Astrocyte (in vitro differentiated cells and primary cell): ENCODE measurements around the gene MOCS3. TPM values are rescaled to one million over a fixed set of nuclear protein-coding genes. Genes with fewer than 3 reads are reported as not detected.
A peak's percentile ranks its signal among the peaks of the same experiment; 100 is the strongest.

Experiments used
- DNase-seq: peaks from one replicate; pipeline ENCODE4 v3.0.0-alpha.2; 2010; ENCODE audit warnings: low read depth
- FAIRE-seq: peaks from 2 replicates; lab custom pipeline; 2011; peaks lifted over from hg19 to GRCh38; lab: Jason Lieb, UNC
- H2AFZ ChIP-seq: 2 replicates; pipeline ENCODE4 v1.6.0; 2012; ENCODE audit warnings: low read depth, low read length, inconsistent platforms
- H3K27ac ChIP-seq: 2 replicates; pipeline ENCODE4 v1.5.1; 2011; ENCODE audit warnings: low read depth, low read length, inconsistent platforms
- H3K27me3 ChIP-seq: 2 replicates; pipeline ENCODE4 v1.6.0; 2011; ENCODE audit warnings: low read length, inconsistent platforms; ENCODE audit not compliant: insufficient read depth
- H3K36me3 ChIP-seq: 2 replicates; pipeline ENCODE4 v1.5.1; 2011; ENCODE audit warnings: low read length, inconsistent platforms; ENCODE audit not compliant: insufficient read depth
- H3K4me1 ChIP-seq: 2 replicates; pipeline ENCODE4 v1.5.1; 2011; ENCODE audit warnings: low read length, inconsistent platforms; ENCODE audit not compliant: insufficient read depth
- H3K4me2 ChIP-seq: 2 replicates; pipeline ENCODE4 v1.6.0; 2012; ENCODE audit warnings: low read length, inconsistent platforms
- H3K4me3 ChIP-seq: 2 replicates; pipeline ENCODE4 v1.5.1; 2011; ENCODE audit warnings: low read depth, mild to moderate bottlenecking, low read length, inconsistent platforms; ENCODE audit not compliant: insufficient read depth
- H3K79me2 ChIP-seq: 2 replicates; pipeline ENCODE4 v1.6.0; 2012; ENCODE audit warnings: mild to moderate bottlenecking, low read length, inconsistent platforms; ENCODE audit not compliant: insufficient read depth
- H3K9ac ChIP-seq: 2 replicates; pipeline ENCODE4 v1.6.0; 2012; ENCODE audit warnings: mild to moderate bottlenecking, low read length, inconsistent platforms
- H3K9me3 ChIP-seq: 2 replicates; pipeline ENCODE4 v1.5.1; 2012; ENCODE audit warnings: low read depth, mild to moderate bottlenecking, low read length, inconsistent platforms; ENCODE audit not compliant: insufficient read depth
- H4K20me1 ChIP-seq: 2 replicates; pipeline ENCODE4 v1.6.0; 2012; ENCODE audit warnings: low read length, inconsistent platforms; ENCODE audit not compliant: insufficient read depth
- H3K27ac Mint-ChIP-seq: one replicate; pipeline ENCODE4 v1.8.0; 2021; ENCODE audit warnings: mild to moderate bottlenecking, mixed read lengths; ENCODE audit not compliant: unreplicated experiment
- H3K27me3 Mint-ChIP-seq: one replicate; pipeline ENCODE4 v1.8.0; 2021; ENCODE audit warnings: low read depth, mixed read lengths; ENCODE audit not compliant: unreplicated experiment
- H3K36me3 Mint-ChIP-seq: one replicate; pipeline ENCODE4 v1.8.0; 2021; ENCODE audit warnings: low read depth, mixed read lengths; ENCODE audit not compliant: unreplicated experiment
- H3K4me1 Mint-ChIP-seq: one replicate; pipeline ENCODE4 v1.8.0; 2021; ENCODE audit warnings: low read depth, mixed read lengths; ENCODE audit not compliant: unreplicated experiment
- H3K4me3 Mint-ChIP-seq: one replicate; pipeline ENCODE4 v1.8.0; 2021; ENCODE audit warnings: mild to moderate bottlenecking, moderate library complexity, mixed read lengths; ENCODE audit not compliant: unreplicated experiment
- H3K9me3 Mint-ChIP-seq: one replicate; pipeline ENCODE4 v1.8.0; 2021; ENCODE audit warnings: mild to moderate bottlenecking, mixed read lengths; ENCODE audit not compliant: unreplicated experiment
- CTCF ChIP-seq: IDR thresholded peaks from 2 replicates; pipeline ENCODE4 v1.5.1; 2011; ENCODE audit warnings: low read depth, mild to moderate bottlenecking, inconsistent platforms, low read length, moderate library complexity; ENCODE audit not compliant: insufficient read depth
- EZH2 ChIP-seq: IDR thresholded peaks from 2 replicates; pipeline ENCODE4 v1.6.1; 2012; ENCODE audit warnings: mild to moderate bottlenecking, low read length, inconsistent platforms; ENCODE audit not compliant: insufficient read depth
- total RNA-seq: library from RNA; stranded (reverse); gene quantifications from 2 replicates; pipeline ENCODE4 v1.2.1, GENCODE V29; 2021

MOCS3 gene
- total RNA-seq, 1 donor from 2014 or later, result 5.8 TPM

DNA sequence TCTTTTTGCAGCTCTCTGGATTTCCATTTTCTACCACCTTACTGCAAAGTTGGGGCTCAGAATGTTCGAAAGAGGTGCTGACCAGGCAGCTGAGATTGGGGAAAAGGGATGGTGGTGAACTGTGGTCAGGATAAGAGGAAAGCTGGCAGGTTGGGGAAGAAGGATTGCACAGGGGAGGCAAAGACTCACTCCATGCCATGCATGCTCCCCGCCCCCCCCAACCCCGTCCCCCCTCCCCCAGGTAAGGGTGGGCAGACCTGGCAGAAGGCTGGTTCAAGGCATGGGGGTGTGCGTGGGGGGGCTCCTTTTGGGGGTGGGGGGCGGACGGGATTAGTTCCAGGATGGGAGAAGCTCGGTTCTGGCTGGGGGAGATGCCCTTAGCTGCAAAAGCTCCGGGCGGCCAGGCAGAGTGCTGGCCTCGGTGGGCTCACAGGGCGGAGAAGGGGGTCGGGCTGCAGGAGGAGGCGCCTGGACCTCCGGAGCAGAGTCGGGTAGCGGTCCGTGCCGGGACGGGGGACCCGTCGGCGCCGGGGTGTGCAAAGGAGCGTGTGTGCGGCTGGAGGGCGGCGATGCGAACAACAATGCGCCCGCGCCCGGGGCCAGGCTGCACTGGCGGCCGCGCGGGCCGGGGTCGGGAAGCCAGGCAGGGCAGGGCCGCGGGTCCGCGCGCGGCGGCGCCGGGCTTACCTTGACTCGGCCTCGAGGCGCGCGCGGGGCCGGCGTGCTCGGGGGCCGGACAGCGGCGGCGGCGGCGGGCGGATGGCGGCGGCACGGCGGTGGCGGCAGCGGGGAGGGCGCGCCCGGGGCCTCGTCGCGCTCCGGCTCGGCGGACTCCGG, 28.3 kb upstream of the MOCS3 start:
- peak overlapping the region; percentile 98 for H3K4me3 Mint-ChIP-seq
- peaks cover 9% of the 10 kb centered on the region for H3K36me3 Mint-ChIP-seq
- H4K20me1 ChIP-seq, result peaks cover 43% of the 10 kb centered on the region
- peaks cover 44% of the 10 kb centered on the region for H3K36me3 ChIP-seq
- H3K4me3 ChIP-seq, result peak overlapping the region; percentile 89
- H3K27ac ChIP-seq, result peak overlapping the region; percentile 93
- no peak overlapping the region for H2AFZ ChIP-seq
- peak overlapping the region; percentile 92 for H3K4me2 ChIP-seq
- peaks cover 55% of the 10 kb centered on the region for H3K79me2 ChIP-seq
- H3K4me1 Mint-ChIP-seq, result peaks cover 17% of the 10 kb centered on the region
- TF ChIP-seq EZH2, result no peak
- H3K27me3 Mint-ChIP-seq, result no peaks in the 10 kb centered on the region
- no peak for DNase-seq
- peak overlapping the region; percentile 82 for H3K9ac ChIP-seq
- no peaks in the 10 kb centered on the region for H3K9me3 ChIP-seq
- H3K27me3 ChIP-seq, result no peaks in the 10 kb centered on the region
- peak overlapping the region; percentile 98 for H3K27ac Mint-ChIP-seq
- no peaks in the 10 kb centered on the region for H3K9me3 Mint-ChIP-seq
- no peak for FAIRE-seq
- peaks cover 19% of the 10 kb centered on the region for H3K4me1 ChIP-seq

DNA sequence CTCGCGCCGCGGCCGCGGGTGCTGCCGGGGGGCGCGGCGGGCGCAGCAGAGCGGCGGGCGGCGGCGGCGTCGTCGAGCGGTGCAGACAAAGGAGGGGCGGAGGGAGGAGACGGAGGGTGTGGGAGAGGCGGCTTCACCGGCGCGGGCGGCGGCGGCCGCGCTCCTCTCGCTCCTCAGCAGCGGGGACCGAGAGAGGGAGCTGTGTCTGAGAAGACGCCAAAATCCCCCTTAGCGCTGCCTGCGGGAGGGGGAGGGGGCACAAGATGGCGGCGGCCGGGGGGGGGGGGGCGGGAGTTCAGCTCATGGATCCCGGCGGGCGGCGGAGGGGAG, 27.7 kb upstream of the MOCS3 start:
- Histone ChIP-seq H3K79me2 (peaks cover 50% of the 10 kb centered on the region), H3K27ac (peak overlapping the region; percentile 93), H3K36me3 (peaks cover 48% of the 10 kb centered on the region), H3K4me1 (peaks cover 17% of the 10 kb centered on the region), H3K9me3 (no peaks in the 10 kb centered on the region), H3K9ac (peak overlapping the region; percentile 82), H3K27me3 (no peaks in the 10 kb centered on the region), H4K20me1 (peaks cover 37% of the 10 kb centered on the region), H2AFZ (no peak overlapping the region), H3K4me2 (peak overlapping the region; percentile 87), H3K4me3 (peak overlapping the region; percentile 53)
- peak overlapping the region; percentile 83 for H3K4me3 Mint-ChIP-seq
- DNase-seq (no peak), FAIRE-seq (no peak)
- H3K27me3 Mint-ChIP-seq, result no peaks in the 10 kb centered on the region
- TF ChIP-seq CTCF (no peak), EZH2 (no peak)
- peak overlapping the region; percentile 85 for H3K27ac Mint-ChIP-seq
- H3K9me3 Mint-ChIP-seq, result no peaks in the 10 kb centered on the region
- H3K36me3 Mint-ChIP-seq, result peaks cover 9% of the 10 kb centered on the region
- peaks cover 17% of the 10 kb centered on the region for H3K4me1 Mint-ChIP-seq

DNA sequence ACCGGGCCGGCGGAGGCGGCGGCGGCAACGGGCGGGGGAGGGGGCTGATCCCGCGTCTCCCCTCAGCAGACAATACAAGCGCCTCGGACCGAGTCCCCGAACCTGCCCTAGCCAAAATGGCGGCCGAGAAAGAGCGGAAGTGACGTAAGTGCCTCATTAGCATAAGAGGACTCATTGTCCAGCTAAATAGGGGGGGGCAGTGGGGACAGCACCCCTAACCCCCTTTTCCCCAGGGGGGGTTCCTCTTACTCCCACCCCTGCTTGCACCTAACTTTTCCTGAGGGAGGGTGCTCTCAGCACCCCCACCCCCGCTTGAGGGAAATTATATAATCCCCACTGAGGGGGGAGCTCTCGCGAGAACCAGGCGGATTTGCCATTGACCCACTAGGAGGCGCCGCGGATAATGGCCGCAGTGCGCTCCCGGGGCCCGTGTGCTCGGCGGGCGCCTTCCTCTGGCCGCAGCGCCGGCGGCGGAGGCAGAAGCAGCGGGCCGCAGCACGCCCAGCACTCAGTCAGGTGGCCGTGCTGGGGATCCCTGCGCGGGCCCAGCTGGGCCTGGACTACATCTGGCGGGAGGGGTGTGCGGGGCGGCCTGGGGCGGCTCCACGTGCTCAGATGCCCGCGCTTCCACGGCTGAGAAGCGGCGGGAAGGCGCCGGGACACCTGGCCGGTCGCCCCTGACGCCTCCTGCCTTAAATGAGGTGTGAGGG, 27.2 kb upstream of the MOCS3 start, which contains the start of gene ADNP:
Gene ADNP (minus strand): TSS at position 132 of the 710 bp plus-strand sequence. CDS start 27,441 bp downstream, outside the sequence.
- Mint-ChIP-seq H3K27me3 (no peaks in the 10 kb centered on the region), H3K36me3 (peaks cover 11% of the 10 kb centered on the region), H3K9me3 (no peaks in the 10 kb centered on the region), H3K27ac (peak within 1 kb of the TSS; percentile 93), H3K4me3 (peak within 1 kb of the TSS; percentile 85), H3K4me1 (peaks cover 17% of the 10 kb centered on the region)
- Histone ChIP-seq H3K27ac (peak within 1 kb of the TSS; percentile 93), H4K20me1 (peaks cover 33% of the 10 kb centered on the region), H3K9ac (peak within 1 kb of the TSS; percentile 82), H3K9me3 (no peaks in the 10 kb centered on the region), H3K4me2 (peak within 1 kb of the TSS; percentile 92), H3K4me1 (peaks cover 17% of the 10 kb centered on the region), H2AFZ (peak within 1 kb of the TSS; percentile 42), H3K36me3 (peaks cover 52% of the 10 kb centered on the region), H3K27me3 (no peaks in the 10 kb centered on the region), H3K79me2 (peaks cover 44% of the 10 kb centered on the region), H3K4me3 (peak within 1 kb of the TSS; percentile 64)
- no peak for FAIRE-seq
- TF ChIP-seq EZH2, result no peak
- peak; percentile 33 for TF ChIP-seq CTCF
- peak; percentile 91 for DNase-seq
